Measurements from ENCODE around the gene HOXB6.

DNA sequence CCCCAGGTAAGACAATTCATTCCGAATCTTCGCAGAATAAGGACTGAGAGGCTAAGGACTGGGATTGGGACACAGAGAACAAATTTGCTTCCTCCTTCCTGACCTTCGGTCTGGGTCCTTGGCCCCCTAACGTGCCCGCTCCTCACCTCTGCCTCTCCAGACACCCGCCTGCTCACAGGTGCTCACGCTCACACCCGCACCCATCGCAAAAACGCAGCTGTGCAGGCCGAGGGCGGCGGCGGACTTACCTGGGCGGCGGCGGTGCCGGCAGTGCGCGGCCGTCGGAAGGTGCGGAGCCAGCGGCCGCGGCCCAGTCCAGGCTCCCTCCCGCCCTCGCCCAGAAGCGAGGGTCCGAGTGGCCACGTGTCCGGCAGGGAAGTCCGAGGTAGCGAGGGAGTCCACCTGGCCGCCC is 28.5 kb upstream of the HOXB6 start:
- TF ChIP-seq, protein P1, sequence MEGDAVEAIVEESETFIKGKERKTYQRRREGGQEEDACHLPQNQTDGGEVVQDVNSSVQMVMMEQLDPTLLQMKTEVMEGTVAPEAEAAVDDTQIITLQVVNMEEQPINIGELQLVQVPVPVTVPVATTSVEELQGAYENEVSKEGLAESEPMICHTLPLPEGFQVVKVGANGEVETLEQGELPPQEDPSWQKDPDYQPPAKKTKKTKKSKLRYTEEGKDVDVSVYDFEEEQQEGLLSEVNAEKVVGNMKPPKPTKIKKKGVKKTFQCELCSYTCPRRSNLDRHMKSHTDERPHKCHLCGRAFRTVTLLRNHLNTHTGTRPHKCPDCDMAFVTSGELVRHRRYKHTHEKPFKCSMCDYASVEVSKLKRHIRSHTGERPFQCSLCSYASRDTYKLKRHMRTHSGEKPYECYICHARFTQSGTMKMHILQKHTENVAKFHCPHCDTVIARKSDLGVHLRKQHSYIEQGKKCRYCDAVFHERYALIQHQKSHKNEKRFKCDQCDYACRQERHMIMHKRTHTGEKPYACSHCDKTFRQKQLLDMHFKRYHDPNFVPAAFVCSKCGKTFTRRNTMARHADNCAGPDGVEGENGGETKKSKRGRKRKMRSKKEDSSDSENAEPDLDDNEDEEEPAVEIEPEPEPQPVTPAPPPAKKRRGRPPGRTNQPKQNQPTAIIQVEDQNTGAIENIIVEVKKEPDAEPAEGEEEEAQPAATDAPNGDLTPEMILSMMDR (IDR thresholded peaks at IDR 0.05) = no peak
- no peak for TF ChIP-seq POLR2A (IDR thresholded peaks at IDR 0.05)

Measured in thyroid gland (tissue), 4 donors.